IMR-90 (cell line): ENCODE measurements around the gene CETP. TPM values are rescaled to one million over a fixed set of nuclear protein-coding genes. Genes with fewer than 3 reads are reported as not detected.

Experiments
- ATAC-seq: fragments of 200-7000 bp; cut with Tn5 transposase; 2 replicates; pipeline ENCODE4 v1.9.1; 2020; ENCODE audit warnings: low read depth, mild to moderate bottlenecking, moderate library complexity
- BruUV-seq: library from RNA; stranded (reverse); fragments of 400-500 nt; replicated peaks from 2 replicates; lab custom pipeline; 2021; lab: Mats Ljungman, UMichigan
- CTCF ChIA-PET: fragments of 300-600 bp; formaldehyde crosslinking; extraction: SDS; loops from one replicate; lab custom pipeline; 2021; ENCODE audit warnings: antibody characterized with exemption; lab: Yijun Ruan, JAX
- POLR2A ChIA-PET: fragments of 300-600 bp; sonication (Branson Sonifier 250); formaldehyde crosslinking; loops from one replicate; lab custom pipeline; 2022; ENCODE audit warnings: antibody characterized with exemption; ENCODE audit not compliant: unreplicated experiment; lab: Charles Lee
- DNase-seq: peaks from one replicate; pipeline ENCODE4 v3.0.0; 2013
- H2AFZ ChIP-seq: replicated peaks from 2 replicates; pipeline ENCODE3; 2013; ENCODE audit warnings: low read length, mild to moderate bottlenecking; ENCODE audit not compliant: poor library complexity
- H2AK5ac ChIP-seq: 2 replicates; pipeline ENCODE4 v1.6.1; 2013; ENCODE audit warnings: low read depth, low read length, inconsistent platforms
- H2AK9ac ChIP-seq: replicated peaks from 2 replicates; pipeline ENCODE3; 2013; ENCODE audit warnings: mild to moderate bottlenecking, low read depth, low read length, moderate library complexity; ENCODE audit not compliant: poor library complexity
- H2BK120ac ChIP-seq: 2 replicates; pipeline ENCODE4 v1.6.1; 2013; ENCODE audit warnings: low read depth, low read length, inconsistent platforms
- H2BK15ac ChIP-seq: 3 replicates; pipeline ENCODE4 v1.6.1; 2013; ENCODE audit warnings: low read depth, low read length, inconsistent platforms
- H2BK20ac ChIP-seq: 2 replicates; pipeline ENCODE4 v1.6.1; 2013; ENCODE audit warnings: low read depth, mild to moderate bottlenecking, inconsistent platforms, low read length, moderate library complexity
- H2BK5ac ChIP-seq: 2 replicates; pipeline ENCODE4 v1.6.1; 2013; ENCODE audit warnings: mild to moderate bottlenecking, low read depth, low read length, inconsistent platforms; ENCODE audit not compliant: poor library complexity, severe bottlenecking
- H3K14ac ChIP-seq: replicated peaks from 2 replicates; pipeline ENCODE4 v1.6.1; 2013; ENCODE audit warnings: low read depth, low read length, inconsistent platforms
- H3K18ac ChIP-seq: 2 replicates; pipeline ENCODE4 v1.6.1; 2013; ENCODE audit warnings: low read depth, low read length, control low read depth
- H3K23ac ChIP-seq: 2 replicates; pipeline ENCODE4 v1.6.1; 2013; ENCODE audit warnings: low read depth, low read length, inconsistent platforms
- H3K27ac ChIP-seq: 2 replicates; pipeline ENCODE4 v1.5.1; 2013; ENCODE audit warnings: mild to moderate bottlenecking, control low read depth, low read length; ENCODE audit not compliant: insufficient read depth
- H3K27me3 ChIP-seq: 2 replicates; pipeline ENCODE4 v1.6.1; 2013; ENCODE audit warnings: low read length; ENCODE audit not compliant: control insufficient read depth, insufficient read depth
- H3K36me3 ChIP-seq: 2 replicates; pipeline ENCODE4 v1.6.1; 2013; ENCODE audit warnings: low read length, mixed read lengths; ENCODE audit not compliant: control insufficient read depth, insufficient read depth
- H3K4ac ChIP-seq: 2 replicates; pipeline ENCODE4 v1.6.1; 2013; ENCODE audit warnings: low read depth, low read length, inconsistent platforms
- H3K4me1 ChIP-seq: 2 replicates; pipeline ENCODE4 v1.6.1; 2013; ENCODE audit warnings: low read length, mixed read lengths; ENCODE audit not compliant: control insufficient read depth, insufficient read depth
- H3K4me2 ChIP-seq: 2 replicates; pipeline ENCODE4 v1.6.1; 2013; ENCODE audit warnings: low read depth, mild to moderate bottlenecking, control low read depth, low read length, moderate library complexity
- H3K4me3 ChIP-seq: 2 replicates; pipeline ENCODE4 v1.5.1; 2013; ENCODE audit warnings: low read depth, mild to moderate bottlenecking, control low read depth, low read length, moderate library complexity; ENCODE audit not compliant: insufficient read depth
- H3K56ac ChIP-seq: 2 replicates; pipeline ENCODE4 v1.6.1; 2013; ENCODE audit warnings: low read length, inconsistent platforms; ENCODE audit not compliant: insufficient read depth; ENCODE audit errors: extremely low read depth
- H3K79me1 ChIP-seq, 2 experiments: 2 replicates each; pipeline ENCODE4 v1.6.1; 2013; ENCODE audit warnings: low read length in 2 of 2, inconsistent platforms in 1 of 2, low read depth in 1 of 2
- H3K9ac ChIP-seq: 2 replicates; pipeline ENCODE4 v1.6.1; 2013; ENCODE audit warnings: low read depth, low read length, control low read depth
- H3K9me1 ChIP-seq: 2 replicates; pipeline ENCODE4 v1.6.1; 2013; ENCODE audit warnings: low read length, inconsistent platforms; ENCODE audit not compliant: insufficient read depth
- H3K9me3 ChIP-seq: 2 replicates; pipeline ENCODE4 v1.6.1; 2013; ENCODE audit warnings: low read length; ENCODE audit not compliant: control insufficient read depth, insufficient read depth
- H4K20me1 ChIP-seq: 2 replicates; pipeline ENCODE4 v1.6.1; 2013; ENCODE audit warnings: low read length, inconsistent platforms; ENCODE audit not compliant: insufficient read depth
- H4K5ac ChIP-seq: 2 replicates; pipeline ENCODE4 v1.6.1; 2013; ENCODE audit warnings: mild to moderate bottlenecking, low read depth, low read length, control low read depth
- H4K8ac ChIP-seq, 2 experiments: 2 replicates each; pipeline ENCODE4 v1.6.1; 2013; ENCODE audit warnings: low read depth in 2 of 2, low read length in 2 of 2, control low read depth in 1 of 2, inconsistent platforms in 1 of 2
- H4K91ac ChIP-seq: 2 replicates; pipeline ENCODE4 v1.6.1; 2013; ENCODE audit warnings: low read depth, low read length, inconsistent platforms; ENCODE audit not compliant: insufficient read depth
- BHLHE40 ChIP-seq: fragments of 150-350 bp; IDR thresholded peaks from 2 replicates; pipeline ENCODE4 v1.6.1; 2016; ENCODE audit warnings: mild to moderate bottlenecking, low read depth, low read length
- CEBPB ChIP-seq: IDR thresholded peaks from 2 replicates; pipeline ENCODE4 v1.6.1; 2012; ENCODE audit warnings: low read depth, low read length, improper control_type of control experiment
- CHD1 ChIP-seq: IDR thresholded peaks from 2 replicates; pipeline ENCODE4 v1.6.1; 2012; ENCODE audit warnings: low read depth, low read length, improper control_type of control experiment
- FOS ChIP-seq: fragments of 150-350 bp; IDR thresholded peaks from 2 replicates; pipeline ENCODE4 v1.6.1; 2016; ENCODE audit warnings: low read depth, low read length
- MAZ ChIP-seq: IDR thresholded peaks from 2 replicates; pipeline ENCODE4 v1.6.1; 2012; ENCODE audit warnings: low read depth, mild to moderate bottlenecking, low read length, improper control_type of control experiment, moderate library complexity, borderline replicate concordance
- MXI1 ChIP-seq: IDR thresholded peaks from 2 replicates; pipeline ENCODE4 v1.6.1; 2012; ENCODE audit warnings: low read depth, mild to moderate bottlenecking, low read length, moderate library complexity, borderline replicate concordance
- POLR2A ChIP-seq: IDR thresholded peaks from 2 replicates; pipeline ENCODE4 v1.6.1; 2012; ENCODE audit warnings: mild to moderate bottlenecking, low read depth, low read length
- RAD21 ChIP-seq: IDR thresholded peaks from 2 replicates; pipeline ENCODE4 v1.6.1; 2012; ENCODE audit warnings: low read length, improper control_type of control experiment
- RCOR1 ChIP-seq: IDR thresholded peaks from 2 replicates; pipeline ENCODE4 v1.6.1; 2012; ENCODE audit warnings: mild to moderate bottlenecking, low read length, improper control_type of control experiment; ENCODE audit not compliant: insufficient replicate concordance
- RFX5 ChIP-seq: IDR thresholded peaks from 2 replicates; pipeline ENCODE4 v1.8.0; 2012; ENCODE audit warnings: low read depth, mild to moderate bottlenecking, low read length, moderate library complexity
- SMC3 ChIP-seq: fragments of 150-350 bp; IDR thresholded peaks from 2 replicates; pipeline ENCODE4 v1.6.1; 2016; ENCODE audit warnings: low read depth, mild to moderate bottlenecking, antibody characterized with exemption, low read length, moderate library complexity
- WGBS, 2 experiments: methylation state at CpG; one replicate each; pipeline versions ENCODE4 v1.1.5 to v1.1.7; 2013; ENCODE audit warnings: missing lambda C conversion rate in 2 of 2; ENCODE audit not compliant: insufficient read length in 1 of 2; ENCODE audit errors: extremely low coverage in 2 of 2; 5-methylcytosine and 5-hydroxymethylcytosine counted together
- dilution Hi-C: fragments of 300-500 bp; cut with HindIII; formaldehyde crosslinking; loops from one replicate; pipeline ENCODE4 v1.14.3; 2018; ENCODE audit warnings: low sequenced_read_pairs; ENCODE audit not compliant: unreplicated experiment
- in situ Hi-C: fragments of 300-500 bp; cut with MboI; formaldehyde crosslinking; loops from 3 replicates; pipeline ENCODE4 v1.14.3; 2019; ENCODE audit warnings: low sequenced_read_pairs, inconsistent platforms, mixed read lengths
- intact Hi-C: fragments of 100-400 bp; cut with micrococcal nuclease; formaldehyde crosslinking; loops from 2 replicates; pipeline ENCODE4 v1.10.0; 2022
- polyA plus RNA-seq, 3 experiments: library from polyadenylated mRNA; depleted of rRNA; stranded (reverse); fragments of >200 nt; gene quantifications; 2 replicates each; pipeline ENCODE4 v1.2.3, GENCODE V29; 2012; ENCODE audit warnings: low replicate concordance in 1 of 3
- total RNA-seq: library from RNA; depleted of rRNA; stranded (reverse); fragments of >200 nt; gene quantifications from 2 replicates; pipeline ENCODE4 v1.2.3, GENCODE V29; 2012
- TF ChIP-seq, protein P1 (sequence below): conservative IDR thresholded peaks from 2 replicates; pipeline ENCODE4 v1.5.1; 2012; ENCODE audit warnings: mild to moderate bottlenecking, low read depth, low read length, improper control_type of control experiment
- TF ChIP-seq, protein P2 (sequence below): fragments of 150-350 bp; IDR thresholded peaks from 2 replicates; pipeline ENCODE4 v1.6.1; 2017; ENCODE audit warnings: mild to moderate bottlenecking, antibody characterized with exemption, low read length, low read depth

CETP gene
- total and polyA plus RNA-seq, 2 of the 4 experiments (the other 2 are of a cell fraction), result not detected

DNA sequence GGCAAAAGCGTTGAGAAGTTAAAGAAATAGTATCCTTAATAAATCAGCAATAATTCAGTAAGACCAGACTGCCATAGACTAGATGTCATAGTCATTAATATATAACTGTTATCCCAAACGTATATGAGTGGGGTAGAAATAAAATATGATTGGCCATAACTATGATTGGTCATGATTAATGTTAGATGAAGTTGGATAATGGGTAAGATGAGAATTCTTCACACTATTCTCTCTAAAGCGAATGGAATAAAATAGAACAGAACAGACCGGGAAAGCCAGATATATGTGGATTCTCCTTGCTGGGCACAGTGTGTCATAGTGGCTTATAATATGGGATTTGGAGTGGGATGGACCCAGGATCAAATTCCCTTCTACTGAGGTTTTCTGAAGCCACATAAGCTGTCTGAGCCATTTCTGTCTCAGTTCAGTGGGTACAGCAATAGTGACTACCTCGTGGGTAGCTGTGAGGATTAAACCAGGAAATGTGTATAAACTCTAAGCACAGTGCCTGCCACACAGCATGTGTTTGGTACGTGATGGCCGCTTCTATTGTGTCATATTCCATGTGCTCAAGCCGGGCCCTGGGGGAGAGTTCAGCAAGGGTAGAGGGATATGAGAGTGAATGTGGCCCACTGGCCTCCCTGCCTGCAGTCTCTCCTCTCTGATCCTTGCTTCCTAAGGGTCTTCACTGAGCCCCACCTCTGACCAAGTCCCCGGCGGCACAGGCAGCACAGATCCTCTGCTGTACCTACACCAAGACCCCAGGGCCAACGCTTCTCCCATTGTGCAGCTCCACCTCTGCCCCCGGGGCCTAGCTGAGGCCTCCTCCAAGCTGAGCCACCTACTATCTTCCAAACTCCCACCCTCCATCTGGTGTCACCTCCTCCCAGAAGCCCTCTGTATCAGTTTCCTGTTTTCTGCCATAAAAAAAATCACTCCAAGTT, 3.7 kb downstream of the CETP start:
- Histone ChIP-seq H4K8ac (peak overlapping the region; percentile 32 to 89), H4K91ac (peak overlapping the region; percentile 79), H2BK120ac (peak overlapping the region; percentile 96), H2AK5ac (peak overlapping the region; percentile 65), H3K9me3 (peaks cover 2% of the 10 kb centered on the region; the same call in 1 of the 2 replicates), H3K9me1 (peaks cover 10% of the 10 kb centered on the region), H3K27me3 (no peaks in the 10 kb centered on the region; the same call in 1 of the 2 replicates), H3K4me1 (peaks cover 32% of the 10 kb centered on the region), H3K56ac (no peak overlapping the region; the same call in 1 of the 2 replicates), H3K23ac (peak overlapping the region; percentile 44), H2AK9ac (peak overlapping the region; percentile 91), H3K4me2 (no peak overlapping the region), H3K9ac (peak overlapping the region; percentile 10; the same call in 1 of the 2 replicates), H3K14ac (peak overlapping the region; percentile 84), H3K79me1 (no peaks in the 10 kb centered on the region), H3K36me3 (no peaks in the 10 kb centered on the region), H3K4ac (peak overlapping the region; percentile 94), H2BK15ac (peak overlapping the region; percentile 75; the same call in 2 of the 3 replicates), H3K27ac (peak overlapping the region; percentile 46), H2BK5ac (peak overlapping the region; percentile 91), H4K5ac (peak overlapping the region; percentile 8), H2AFZ (peak overlapping the region; percentile 78), H2BK20ac (peak overlapping the region; percentile 71), H3K4me3 (no peak overlapping the region), H4K20me1 (no peaks in the 10 kb centered on the region), H3K18ac (peak overlapping the region; percentile 16)
- CTCF ChIA-PET, result interaction anchor here (0.5 to 1.1 kb wide), 3 partner anchors 8 to 114 kb away, joined by 3 read pairs; no protein-coding TSS in a partner anchor
- in situ Hi-C loops (no loop called here), intact Hi-C loops (loop anchor here (10.0 kb wide), 1 partner anchor 79 kb away; no protein-coding TSS in a partner anchor), dilution Hi-C loops (no loop called here)
- WGBS, 2 experiments, result 78% methylated on average over 2 of the region's 12 CpGs; no CpG with 5 or more reads in 1 of the 2 experiments
- ATAC-seq (peak; percentile 11), DNase-seq (peak; percentile 16)
- no TSS peak for BruUV-seq
- POLR2A ChIA-PET, result interaction anchor here (0.6 kb wide), 1 partner anchor 28 kb away, joined by 3 read pairs; no protein-coding TSS in a partner anchor
- TF ChIP-seq POLR2A (no peak), CHD1 (no peak), RAD21 (no peak), MXI1 (no peak), RCOR1 (no peak), SMC3 (no peak), FOS (no peak), MAZ (no peak), BHLHE40 (no peak), CEBPB (no peak), RFX5 (no peak)
- TF ChIP-seq, protein P1, sequence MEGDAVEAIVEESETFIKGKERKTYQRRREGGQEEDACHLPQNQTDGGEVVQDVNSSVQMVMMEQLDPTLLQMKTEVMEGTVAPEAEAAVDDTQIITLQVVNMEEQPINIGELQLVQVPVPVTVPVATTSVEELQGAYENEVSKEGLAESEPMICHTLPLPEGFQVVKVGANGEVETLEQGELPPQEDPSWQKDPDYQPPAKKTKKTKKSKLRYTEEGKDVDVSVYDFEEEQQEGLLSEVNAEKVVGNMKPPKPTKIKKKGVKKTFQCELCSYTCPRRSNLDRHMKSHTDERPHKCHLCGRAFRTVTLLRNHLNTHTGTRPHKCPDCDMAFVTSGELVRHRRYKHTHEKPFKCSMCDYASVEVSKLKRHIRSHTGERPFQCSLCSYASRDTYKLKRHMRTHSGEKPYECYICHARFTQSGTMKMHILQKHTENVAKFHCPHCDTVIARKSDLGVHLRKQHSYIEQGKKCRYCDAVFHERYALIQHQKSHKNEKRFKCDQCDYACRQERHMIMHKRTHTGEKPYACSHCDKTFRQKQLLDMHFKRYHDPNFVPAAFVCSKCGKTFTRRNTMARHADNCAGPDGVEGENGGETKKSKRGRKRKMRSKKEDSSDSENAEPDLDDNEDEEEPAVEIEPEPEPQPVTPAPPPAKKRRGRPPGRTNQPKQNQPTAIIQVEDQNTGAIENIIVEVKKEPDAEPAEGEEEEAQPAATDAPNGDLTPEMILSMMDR, result no peak
- TF ChIP-seq, protein P2, sequence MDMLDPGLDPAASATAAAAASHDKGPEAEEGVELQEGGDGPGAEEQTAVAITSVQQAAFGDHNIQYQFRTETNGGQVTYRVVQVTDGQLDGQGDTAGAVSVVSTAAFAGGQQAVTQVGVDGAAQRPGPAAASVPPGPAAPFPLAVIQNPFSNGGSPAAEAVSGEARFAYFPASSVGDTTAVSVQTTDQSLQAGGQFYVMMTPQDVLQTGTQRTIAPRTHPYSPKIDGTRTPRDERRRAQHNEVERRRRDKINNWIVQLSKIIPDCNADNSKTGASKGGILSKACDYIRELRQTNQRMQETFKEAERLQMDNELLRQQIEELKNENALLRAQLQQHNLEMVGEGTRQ, result no peak
